22Rv1 (cell line): ENCODE results near the gene EEF1AKMT1.

Source experiments
- ZFX ChIP-seq: fragments of 450-650 bp; IDR thresholded peaks from 2 replicates; pipeline ENCODE4 v1.6.1; 2017; ENCODE audit warnings: antibody characterized with exemption, borderline replicate concordance
- TF ChIP-seq, protein P1 (sequence below): fragments of 450-650 bp; IDR thresholded peaks from 2 replicates; pipeline ENCODE4 v1.5.1; 2017; ENCODE audit warnings: mild to moderate bottlenecking

DNA sequence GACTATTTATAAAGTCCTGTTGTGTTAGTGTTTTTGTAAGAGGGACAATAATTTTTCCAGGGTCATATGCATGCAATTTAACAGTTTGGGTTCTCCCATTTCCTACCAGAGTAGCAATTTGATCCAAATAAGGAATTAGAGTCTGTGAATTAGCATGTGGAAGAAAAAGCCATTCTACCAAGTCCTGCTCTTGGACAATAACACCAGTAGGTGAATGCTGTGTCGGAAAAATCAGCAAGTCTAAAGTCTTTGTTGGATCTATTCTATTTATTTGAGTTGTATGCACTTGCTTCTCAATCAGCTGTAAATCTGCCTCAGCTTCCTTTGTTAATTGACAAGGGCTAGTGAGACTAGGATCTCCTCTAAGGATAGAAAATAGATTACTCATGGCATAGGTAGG lies 91.7 kb downstream of the EEF1AKMT1 start:
- TF ChIP-seq, protein P1, sequence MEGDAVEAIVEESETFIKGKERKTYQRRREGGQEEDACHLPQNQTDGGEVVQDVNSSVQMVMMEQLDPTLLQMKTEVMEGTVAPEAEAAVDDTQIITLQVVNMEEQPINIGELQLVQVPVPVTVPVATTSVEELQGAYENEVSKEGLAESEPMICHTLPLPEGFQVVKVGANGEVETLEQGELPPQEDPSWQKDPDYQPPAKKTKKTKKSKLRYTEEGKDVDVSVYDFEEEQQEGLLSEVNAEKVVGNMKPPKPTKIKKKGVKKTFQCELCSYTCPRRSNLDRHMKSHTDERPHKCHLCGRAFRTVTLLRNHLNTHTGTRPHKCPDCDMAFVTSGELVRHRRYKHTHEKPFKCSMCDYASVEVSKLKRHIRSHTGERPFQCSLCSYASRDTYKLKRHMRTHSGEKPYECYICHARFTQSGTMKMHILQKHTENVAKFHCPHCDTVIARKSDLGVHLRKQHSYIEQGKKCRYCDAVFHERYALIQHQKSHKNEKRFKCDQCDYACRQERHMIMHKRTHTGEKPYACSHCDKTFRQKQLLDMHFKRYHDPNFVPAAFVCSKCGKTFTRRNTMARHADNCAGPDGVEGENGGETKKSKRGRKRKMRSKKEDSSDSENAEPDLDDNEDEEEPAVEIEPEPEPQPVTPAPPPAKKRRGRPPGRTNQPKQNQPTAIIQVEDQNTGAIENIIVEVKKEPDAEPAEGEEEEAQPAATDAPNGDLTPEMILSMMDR: no peak
- TF ChIP-seq ZFX: no peak
